Central memory CD4-positive, alpha-beta T cell (primary cell): ENCODE data around the gene SLC7A10.
A peak's percentile ranks its signal among the peaks of the same experiment; 100 is the strongest.
"Not testable (repeated sequence)": the region's sequence is repeated elsewhere in the genome, so short reads cannot be mapped to it uniquely, and the experiment has no call there.

Experiments used
- DNase-seq: peaks from one replicate; pipeline ENCODE4 v3.0.0; 2022

The SLC7A10 gene

GRCh38 chr19:33201473-33201872, 24.2 kb downstream of the SLC7A10 start:
- DNase-seq = no peak

GRCh38 chr19:33199441-33200265, 26.0 kb downstream of the SLC7A10 start:
- no peak for DNase-seq

GRCh38 chr19:33198169-33198568, 27.5 kb downstream of the SLC7A10 start:
- DNase-seq = no peak

- DNase-seq = no peak
Observed at GRCh38 chr19:33197591-33198000, 28.1 kb downstream of the SLC7A10 start.

GRCh38 chr19:33196446-33197193, 29.0 kb downstream of the SLC7A10 start:
- no peak for DNase-seq

GRCh38 chr19:33195645-33196347, 29.9 kb downstream of the SLC7A10 start:
- no peak for DNase-seq

- DNase-seq = no peak
Observed at GRCh38 chr19:33194886-33195644, 30.6 kb downstream of the SLC7A10 start.

- DNase-seq = no peak
Observed at GRCh38 chr19:33194532-33194885, 31.1 kb downstream of the SLC7A10 start.

GRCh38 chr19:33193865-33194362, 31.7 kb downstream of the SLC7A10 start, which contains the start of gene LRP3:
Gene LRP3 (plus strand): TSS chr19:33194330. CDS start chr19:33194786, 456 bp downstream.
- DNase-seq = no peak

- no peak for DNase-seq
Observed at GRCh38 chr19:33193269-33193864, 32.3 kb downstream of the SLC7A10 start.

- DNase-seq = no peak
Observed at GRCh38 chr19:33192010-33192409, 33.6 kb downstream of the SLC7A10 start.

- DNase-seq = no peak
Observed at GRCh38 chr19:33191501-33191900, 34.1 kb downstream of the SLC7A10 start.

- not testable (repeated sequence) for DNase-seq
Observed at GRCh38 chr19:33191092-33191491, 34.6 kb downstream of the SLC7A10 start.

- DNase-seq = no peak
Observed at GRCh38 chr19:33189453-33189852, 36.2 kb downstream of the SLC7A10 start.

- DNase-seq = no peak
Observed at GRCh38 chr19:33187183-33187540, 38.5 kb downstream of the SLC7A10 start.

GRCh38 chr19:33186431-33187182, 39.0 kb downstream of the SLC7A10 start:
- no peak for DNase-seq

GRCh38 chr19:33177417-33177979, 48.2 kb downstream of the SLC7A10 start:
- DNase-seq = peak; percentile 79

- peak; percentile 98 for DNase-seq
Observed at GRCh38 chr19:33176670-33177416, 48.8 kb downstream of the SLC7A10 start.

- no peak for DNase-seq
Observed at GRCh38 chr19:33175886-33176669, 49.6 kb downstream of the SLC7A10 start.
